ENCODE results near the gene TSPAN4.

The TSPAN4 gene

DNA sequence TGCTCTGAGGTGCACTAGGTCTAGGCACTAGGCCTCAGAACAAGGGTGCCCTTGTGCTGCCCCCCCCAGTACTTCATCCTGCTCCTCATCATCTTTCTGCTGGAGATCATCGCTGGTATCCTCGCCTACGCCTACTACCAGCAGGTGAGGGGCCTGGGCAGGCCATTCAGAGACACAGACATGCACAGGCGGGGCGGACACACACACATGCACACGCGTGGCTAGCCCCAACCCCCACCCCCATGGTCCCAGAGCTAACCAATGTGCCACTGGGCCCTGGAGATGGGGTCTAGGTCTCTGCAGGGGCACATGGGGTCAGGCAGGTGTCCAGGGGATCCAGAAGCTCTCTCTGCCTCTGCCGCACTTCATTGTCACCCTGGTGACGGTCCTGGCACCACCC is 6.0 kb upstream of the TSPAN4 start:
- TF ChIP-seq ZFP3 (CRISPR knock-in tag; IDR thresholded peaks at IDR 0.05), result no peak
- no peak for TF ChIP-seq ZFP30 (CRISPR knock-in tag; IDR thresholded peaks at IDR 0.05)
- no peak for TF ChIP-seq TOX (CRISPR knock-in tag; IDR thresholded peaks at IDR 0.05; ENCODE audit: borderline replicate concordance)
- TF ChIP-seq, protein P1, sequence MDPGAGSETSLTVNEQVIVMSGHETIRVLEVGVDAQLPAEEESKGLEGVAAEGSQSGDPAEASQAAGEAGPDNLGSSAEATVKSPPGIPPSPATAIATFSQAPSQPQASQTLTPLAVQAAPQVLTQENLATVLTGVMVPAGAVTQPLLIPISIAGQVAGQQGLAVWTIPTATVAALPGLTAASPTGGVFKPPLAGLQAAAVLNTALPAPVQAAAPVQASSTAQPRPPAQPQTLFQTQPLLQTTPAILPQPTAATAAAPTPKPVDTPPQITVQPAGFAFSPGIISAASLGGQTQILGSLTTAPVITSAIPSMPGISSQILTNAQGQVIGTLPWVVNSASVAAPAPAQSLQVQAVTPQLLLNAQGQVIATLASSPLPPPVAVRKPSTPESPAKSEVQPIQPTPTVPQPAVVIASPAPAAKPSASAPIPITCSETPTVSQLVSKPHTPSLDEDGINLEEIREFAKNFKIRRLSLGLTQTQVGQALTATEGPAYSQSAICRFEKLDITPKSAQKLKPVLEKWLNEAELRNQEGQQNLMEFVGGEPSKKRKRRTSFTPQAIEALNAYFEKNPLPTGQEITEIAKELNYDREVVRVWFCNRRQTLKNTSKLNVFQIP (CRISPR knock-in tag; IDR thresholded peaks at IDR 0.05; ENCODE audit: borderline replicate concordance, low read depth), result no peak
- TF ChIP-seq PPARA (CRISPR knock-in tag; IDR thresholded peaks at IDR 0.05; ENCODE audit: borderline replicate concordance), result no peak
- no peak for TF ChIP-seq ZNF8 (CRISPR knock-in tag; IDR thresholded peaks at IDR 0.05)
- no peak for ATAC-seq

DNA sequence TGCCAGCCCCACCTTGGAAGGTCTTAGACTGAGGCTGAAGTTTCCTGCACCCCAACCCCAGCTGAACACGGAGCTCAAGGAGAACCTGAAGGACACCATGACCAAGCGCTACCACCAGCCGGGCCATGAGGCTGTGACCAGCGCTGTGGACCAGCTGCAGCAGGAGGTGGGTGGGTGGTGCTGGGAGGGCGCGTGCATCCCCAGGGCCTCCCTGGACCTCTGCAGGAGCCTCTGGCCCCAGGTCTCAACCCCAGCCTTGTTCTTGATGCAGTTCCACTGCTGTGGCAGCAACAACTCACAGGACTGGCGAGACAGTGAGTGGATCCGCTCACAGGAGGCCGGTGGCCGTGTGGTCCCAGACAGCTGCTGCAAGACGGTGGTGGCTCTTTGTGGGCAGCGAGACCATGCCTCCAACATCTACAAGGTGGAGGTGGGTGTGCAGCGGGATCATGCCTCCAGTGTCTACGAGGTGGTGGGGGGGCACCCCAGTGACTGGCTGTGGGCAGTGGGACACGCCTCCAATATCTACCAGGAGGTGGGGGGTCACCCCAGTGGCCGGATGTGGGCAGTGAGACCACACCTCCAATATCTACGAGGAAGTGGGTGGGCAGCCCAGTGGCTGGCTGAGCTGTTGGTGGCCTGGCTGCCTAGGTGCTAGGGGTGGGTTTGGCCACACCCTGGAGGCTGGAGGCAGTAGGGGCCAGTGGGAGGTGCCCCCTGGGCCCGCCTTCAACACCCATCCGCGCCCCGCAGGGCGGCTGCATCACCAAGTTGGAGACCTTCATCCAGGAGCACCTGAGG is 5.3 kb upstream of the TSPAN4 start:
- ATAC-seq, result no peak
- no peak for TF ChIP-seq CSDC2 (CRISPR knock-in tag; IDR thresholded peaks at IDR 0.05)
- TF ChIP-seq PPARA (CRISPR knock-in tag; IDR thresholded peaks at IDR 0.05; ENCODE audit: borderline replicate concordance), result no peak
- TF ChIP-seq, protein P2, sequence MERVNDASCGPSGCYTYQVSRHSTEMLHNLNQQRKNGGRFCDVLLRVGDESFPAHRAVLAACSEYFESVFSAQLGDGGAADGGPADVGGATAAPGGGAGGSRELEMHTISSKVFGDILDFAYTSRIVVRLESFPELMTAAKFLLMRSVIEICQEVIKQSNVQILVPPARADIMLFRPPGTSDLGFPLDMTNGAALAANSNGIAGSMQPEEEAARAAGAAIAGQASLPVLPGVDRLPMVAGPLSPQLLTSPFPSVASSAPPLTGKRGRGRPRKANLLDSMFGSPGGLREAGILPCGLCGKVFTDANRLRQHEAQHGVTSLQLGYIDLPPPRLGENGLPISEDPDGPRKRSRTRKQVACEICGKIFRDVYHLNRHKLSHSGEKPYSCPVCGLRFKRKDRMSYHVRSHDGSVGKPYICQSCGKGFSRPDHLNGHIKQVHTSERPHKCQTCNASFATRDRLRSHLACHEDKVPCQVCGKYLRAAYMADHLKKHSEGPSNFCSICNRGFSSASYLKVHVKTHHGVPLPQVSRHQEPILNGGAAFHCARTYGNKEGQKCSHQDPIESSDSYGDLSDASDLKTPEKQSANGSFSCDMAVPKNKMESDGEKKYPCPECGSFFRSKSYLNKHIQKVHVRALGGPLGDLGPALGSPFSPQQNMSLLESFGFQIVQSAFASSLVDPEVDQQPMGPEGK (CRISPR knock-in tag; IDR thresholded peaks at IDR 0.05; ENCODE audit: borderline replicate concordance), result no peak
- no peak for TF ChIP-seq CREB5 (CRISPR knock-in tag; IDR thresholded peaks at IDR 0.05; ENCODE audit: low read depth)

DNA sequence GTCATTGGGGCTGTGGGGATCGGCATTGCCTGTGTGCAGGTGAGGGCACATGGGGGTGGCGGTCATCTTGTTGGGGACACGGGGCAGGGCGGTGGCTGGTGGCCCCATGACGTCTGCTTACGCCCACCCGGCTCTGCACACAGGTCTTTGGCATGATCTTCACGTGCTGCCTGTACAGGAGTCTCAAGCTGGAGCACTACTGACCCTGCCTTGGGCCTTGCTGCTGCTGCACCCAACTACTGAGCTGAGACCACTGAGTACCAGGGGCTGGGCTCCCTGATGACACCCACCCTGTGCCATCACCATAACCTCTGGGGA is 4.7 kb upstream of the TSPAN4 start:
- ATAC-seq, result no peak
- no peak for TF ChIP-seq ISL1 (CRISPR knock-in tag; IDR thresholded peaks at IDR 0.05)
- TF ChIP-seq GLIS3 (CRISPR knock-in tag; IDR thresholded peaks at IDR 0.05), result no peak
- TF ChIP-seq ZNF70 (CRISPR knock-in tag; IDR thresholded peaks at IDR 0.05), result no peak
- TF ChIP-seq CSDC2 (CRISPR knock-in tag; IDR thresholded peaks at IDR 0.05), result no peak
- TF ChIP-seq, protein P1 (CRISPR knock-in tag; IDR thresholded peaks at IDR 0.05; ENCODE audit: borderline replicate concordance, low read depth), result no peak

- 0 out of 3 replicates have a peak, but pooled peaks have one; percentile 4 for ATAC-seq
- TF ChIP-seq SNAI2 (CRISPR knock-in tag; IDR thresholded peaks at IDR 0.05) (no peak), RARB (CRISPR knock-in tag; IDR thresholded peaks at IDR 0.05) (no peak), BACH2 (CRISPR knock-in tag; IDR thresholded peaks at IDR 0.05; ENCODE audit: borderline replicate concordance) (no peak), ZFP3 (CRISPR knock-in tag; IDR thresholded peaks at IDR 0.05) (no peak), CSDC2 (CRISPR knock-in tag; IDR thresholded peaks at IDR 0.05) (no peak), ZNF8 (CRISPR knock-in tag; IDR thresholded peaks at IDR 0.05) (no peak), ARNTL (CRISPR knock-in tag; IDR thresholded peaks at IDR 0.05; ENCODE audit: borderline replicate concordance, low read depth) (no peak), ZC3H10 (CRISPR knock-in tag; IDR thresholded peaks at IDR 0.05) (no peak), ZNF565 (CRISPR knock-in tag; conservative IDR thresholded peaks at IDR 0.05; ENCODE audit: low read depth) (no peak), ISL1 (CRISPR knock-in tag; IDR thresholded peaks at IDR 0.05) (no peak)
- TF ChIP-seq, protein P3, sequence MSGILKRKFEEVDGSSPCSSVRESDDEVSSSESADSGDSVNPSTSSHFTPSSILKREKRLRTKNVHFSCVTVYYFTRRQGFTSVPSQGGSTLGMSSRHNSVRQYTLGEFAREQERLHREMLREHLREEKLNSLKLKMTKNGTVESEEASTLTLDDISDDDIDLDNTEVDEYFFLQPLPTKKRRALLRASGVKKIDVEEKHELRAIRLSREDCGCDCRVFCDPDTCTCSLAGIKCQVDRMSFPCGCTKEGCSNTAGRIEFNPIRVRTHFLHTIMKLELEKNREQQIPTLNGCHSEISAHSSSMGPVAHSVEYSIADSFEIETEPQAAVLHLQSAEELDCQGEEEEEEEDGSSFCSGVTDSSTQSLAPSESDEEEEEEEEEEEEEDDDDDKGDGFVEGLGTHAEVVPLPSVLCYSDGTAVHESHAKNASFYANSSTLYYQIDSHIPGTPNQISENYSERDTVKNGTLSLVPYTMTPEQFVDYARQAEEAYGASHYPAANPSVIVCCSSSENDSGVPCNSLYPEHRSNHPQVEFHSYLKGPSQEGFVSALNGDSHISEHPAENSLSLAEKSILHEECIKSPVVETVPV (CRISPR knock-in tag; IDR thresholded peaks at IDR 0.05), result no peak
- TF ChIP-seq, protein P4, sequence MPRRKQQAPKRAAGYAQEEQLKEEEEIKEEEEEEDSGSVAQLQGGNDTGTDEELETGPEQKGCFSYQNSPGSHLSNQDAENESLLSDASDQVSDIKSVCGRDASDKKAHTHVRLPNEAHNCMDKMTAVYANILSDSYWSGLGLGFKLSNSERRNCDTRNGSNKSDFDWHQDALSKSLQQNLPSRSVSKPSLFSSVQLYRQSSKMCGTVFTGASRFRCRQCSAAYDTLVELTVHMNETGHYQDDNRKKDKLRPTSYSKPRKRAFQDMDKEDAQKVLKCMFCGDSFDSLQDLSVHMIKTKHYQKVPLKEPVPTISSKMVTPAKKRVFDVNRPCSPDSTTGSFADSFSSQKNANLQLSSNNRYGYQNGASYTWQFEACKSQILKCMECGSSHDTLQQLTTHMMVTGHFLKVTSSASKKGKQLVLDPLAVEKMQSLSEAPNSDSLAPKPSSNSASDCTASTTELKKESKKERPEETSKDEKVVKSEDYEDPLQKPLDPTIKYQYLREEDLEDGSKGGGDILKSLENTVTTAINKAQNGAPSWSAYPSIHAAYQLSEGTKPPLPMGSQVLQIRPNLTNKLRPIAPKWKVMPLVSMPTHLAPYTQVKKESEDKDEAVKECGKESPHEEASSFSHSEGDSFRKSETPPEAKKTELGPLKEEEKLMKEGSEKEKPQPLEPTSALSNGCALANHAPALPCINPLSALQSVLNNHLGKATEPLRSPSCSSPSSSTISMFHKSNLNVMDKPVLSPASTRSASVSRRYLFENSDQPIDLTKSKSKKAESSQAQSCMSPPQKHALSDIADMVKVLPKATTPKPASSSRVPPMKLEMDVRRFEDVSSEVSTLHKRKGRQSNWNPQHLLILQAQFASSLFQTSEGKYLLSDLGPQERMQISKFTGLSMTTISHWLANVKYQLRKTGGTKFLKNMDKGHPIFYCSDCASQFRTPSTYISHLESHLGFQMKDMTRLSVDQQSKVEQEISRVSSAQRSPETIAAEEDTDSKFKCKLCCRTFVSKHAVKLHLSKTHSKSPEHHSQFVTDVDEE (CRISPR knock-in tag; IDR thresholded peaks at IDR 0.05), result no peak
- TF ChIP-seq, protein P1 (CRISPR knock-in tag; IDR thresholded peaks at IDR 0.05; ENCODE audit: borderline replicate concordance, low read depth), result no peak
Measured at GRCh38 chr11:838441-839279, 4.0 kb upstream of the TSPAN4 start.
